Measurements from ENCODE around the gene JAG2. TPM values are rescaled to one million over a fixed set of nuclear protein-coding genes. Genes with fewer than 3 reads are reported as not detected.

Gene JAG2
- polyA plus RNA-seq, 1 donor, result 52.1 TPM

DNA sequence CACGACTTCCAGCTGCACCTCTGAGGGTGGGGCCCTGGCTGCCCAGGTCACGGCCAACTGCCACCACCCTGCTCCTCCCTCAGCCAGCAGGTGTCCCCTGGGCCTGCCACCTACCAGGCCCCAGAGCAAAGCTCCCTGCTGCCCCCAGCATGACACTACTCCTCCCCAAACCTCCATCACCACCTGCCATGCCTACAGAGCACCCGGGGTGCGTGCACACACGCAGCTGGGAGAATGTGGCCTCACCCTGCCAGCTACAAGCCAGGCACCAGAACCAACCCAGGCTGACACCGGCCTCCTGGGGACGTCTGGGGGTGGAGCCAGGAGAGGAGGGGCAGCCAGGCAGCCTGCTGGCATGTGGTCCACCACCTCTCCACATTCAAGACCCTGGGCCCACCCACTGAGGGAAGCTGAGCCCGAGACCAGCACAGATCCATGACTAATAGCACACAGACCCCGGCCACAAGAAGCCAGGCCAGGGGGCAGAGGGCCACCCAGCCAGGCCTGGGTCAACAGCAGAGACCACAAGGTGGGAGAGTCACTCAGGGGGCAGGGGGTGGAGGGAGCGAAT lies 3.4 kb downstream of the JAG2 start:
- DNase-seq, result no peak

DNA sequence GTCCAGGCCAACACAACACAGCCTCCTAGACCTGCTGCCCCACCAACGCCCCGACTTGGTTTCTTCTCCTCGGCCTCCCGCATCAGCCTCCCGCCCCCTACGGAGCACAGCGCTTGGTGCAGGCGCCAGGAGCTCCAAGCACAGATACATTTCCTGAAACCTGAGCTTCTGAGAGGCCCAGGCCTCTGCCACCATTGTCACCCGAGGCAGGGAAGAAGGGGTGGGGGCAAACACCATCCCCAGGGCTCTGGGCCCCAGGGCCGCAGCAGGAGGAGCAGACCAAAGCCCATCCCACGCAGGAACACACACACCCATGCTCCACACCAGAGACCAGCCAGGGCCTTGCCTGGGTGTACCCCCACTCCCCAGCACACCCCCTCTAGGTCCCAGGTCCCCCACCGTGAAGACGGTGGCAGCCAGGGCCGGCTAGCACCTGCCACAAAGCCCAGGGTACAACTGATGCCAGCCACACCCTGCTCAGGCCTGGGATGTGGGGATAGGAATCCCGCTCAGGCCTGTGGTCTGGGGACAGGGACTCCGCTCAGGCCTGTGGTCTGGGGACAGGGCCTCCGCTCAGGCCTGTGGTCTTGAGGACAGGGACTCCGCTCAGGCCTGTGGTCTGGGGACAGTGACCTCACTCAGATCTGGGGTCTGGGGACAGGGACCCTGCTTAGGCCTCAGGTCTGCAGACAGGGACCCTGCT lies 5.4 kb downstream of the JAG2 start:
- DNase-seq, result no peak

DNA sequence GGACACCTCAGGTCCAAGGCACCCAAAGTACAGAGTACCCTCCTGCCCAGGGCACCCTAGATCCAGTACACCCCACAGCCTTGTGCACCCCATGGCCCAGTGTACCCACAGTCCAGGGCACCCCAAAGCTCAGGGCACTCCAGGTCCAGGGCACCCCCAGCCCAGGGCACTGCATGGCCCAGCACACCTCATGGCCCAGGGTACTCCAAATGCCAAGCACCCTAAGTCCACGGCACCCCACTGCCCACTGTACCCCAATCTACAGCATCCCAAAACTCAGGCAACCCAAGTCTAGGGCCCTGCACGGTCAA lies 6.0 kb downstream of the JAG2 start:
- DNase-seq, result no peak

DNA sequence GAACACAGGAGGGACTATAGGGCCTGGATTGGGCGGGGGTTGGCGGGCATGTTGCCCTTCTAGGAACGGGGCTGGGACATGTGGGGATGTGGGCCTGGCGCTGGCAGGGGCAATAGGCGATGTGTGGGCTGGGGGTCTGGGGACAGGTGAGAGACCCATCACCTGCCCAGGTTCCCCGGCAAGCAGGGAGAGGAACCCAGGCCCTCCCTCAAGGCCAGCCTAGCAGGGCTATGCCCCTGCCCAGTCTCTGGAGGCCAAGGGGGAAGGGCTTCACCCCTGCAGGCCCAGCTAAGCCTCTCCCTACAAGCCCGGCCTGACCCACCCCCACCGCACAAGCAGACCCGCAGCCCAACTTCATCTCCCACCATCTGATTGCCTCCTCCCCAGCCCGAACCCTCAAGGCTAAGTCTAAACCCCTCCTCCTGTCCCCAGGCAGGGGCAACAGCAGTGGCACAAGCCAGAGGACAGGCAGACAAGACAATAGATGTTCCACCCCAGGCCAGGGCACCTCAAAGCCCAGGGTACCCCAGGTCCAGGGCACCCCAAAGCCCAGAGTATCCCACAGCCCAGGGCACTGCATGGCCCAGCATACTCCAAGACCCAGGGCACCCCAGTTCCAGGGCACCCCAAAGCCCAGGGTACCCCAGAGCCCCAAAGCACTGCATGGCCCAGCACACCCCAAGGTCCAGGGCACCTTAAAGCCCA lies 6.5 kb downstream of the JAG2 start:
- no peak for DNase-seq

DNA sequence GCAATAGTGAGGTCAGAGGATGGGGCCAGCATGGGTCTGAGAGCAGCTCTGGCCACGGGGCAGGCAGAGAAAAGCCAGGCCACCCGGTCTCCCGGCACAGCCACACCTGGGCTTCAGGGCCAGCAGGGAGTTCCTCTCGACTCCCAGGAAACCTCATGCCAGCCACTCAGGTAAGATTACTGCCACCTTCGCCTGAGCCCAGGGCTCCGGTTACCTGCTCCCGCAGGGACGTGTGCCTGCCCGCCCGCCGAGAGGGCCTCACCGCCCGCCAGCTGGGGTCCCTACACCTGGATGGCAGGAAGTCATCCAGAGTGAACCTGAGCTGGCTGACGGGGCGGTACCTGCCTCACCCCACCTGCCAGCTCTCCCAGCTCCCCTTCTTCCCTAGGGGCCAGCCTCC lies 7.3 kb downstream of the JAG2 start:
- DNase-seq, result no peak

DNA sequence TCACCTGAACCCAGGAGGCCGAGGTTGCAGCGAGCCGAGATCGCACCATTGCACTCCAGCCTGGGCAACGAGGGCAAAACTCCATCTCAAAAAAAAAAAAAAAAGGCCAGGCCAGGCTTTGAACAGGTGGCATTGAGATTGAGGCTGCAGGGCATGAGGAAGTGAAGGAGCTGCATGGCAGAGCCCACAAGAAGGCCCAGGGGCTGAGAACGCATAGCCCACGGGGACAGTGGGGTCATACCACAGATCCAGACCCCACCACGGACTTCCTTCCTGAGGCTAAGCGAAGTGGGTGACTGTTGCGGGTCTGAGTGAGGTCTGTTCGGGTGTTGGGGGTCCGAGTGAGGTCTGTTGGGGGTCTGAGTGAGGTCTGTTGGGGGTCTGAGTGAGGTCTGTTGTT lies 7.8 kb downstream of the JAG2 start:
- no peak for DNase-seq

DNA sequence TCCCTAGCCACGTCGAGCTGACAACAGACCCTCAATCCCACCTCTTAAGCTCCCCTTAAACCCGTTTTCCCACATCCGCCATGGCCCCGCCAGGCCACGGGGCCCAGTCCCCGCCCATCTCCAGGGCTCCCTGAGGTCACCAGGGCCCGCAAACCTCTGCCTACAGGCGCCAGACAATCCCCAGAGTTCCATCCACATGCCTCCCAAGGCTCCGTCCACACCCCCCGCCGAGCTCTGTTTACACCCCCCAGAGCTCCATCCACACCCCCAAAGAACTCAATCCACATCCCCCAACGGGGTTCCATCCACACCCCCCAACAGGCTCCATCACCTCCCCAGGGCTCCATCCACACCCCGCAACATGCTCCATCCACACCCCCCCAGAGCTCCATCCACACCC lies 9.2 kb downstream of the JAG2 start:
- DNase-seq, result no peak

DNA sequence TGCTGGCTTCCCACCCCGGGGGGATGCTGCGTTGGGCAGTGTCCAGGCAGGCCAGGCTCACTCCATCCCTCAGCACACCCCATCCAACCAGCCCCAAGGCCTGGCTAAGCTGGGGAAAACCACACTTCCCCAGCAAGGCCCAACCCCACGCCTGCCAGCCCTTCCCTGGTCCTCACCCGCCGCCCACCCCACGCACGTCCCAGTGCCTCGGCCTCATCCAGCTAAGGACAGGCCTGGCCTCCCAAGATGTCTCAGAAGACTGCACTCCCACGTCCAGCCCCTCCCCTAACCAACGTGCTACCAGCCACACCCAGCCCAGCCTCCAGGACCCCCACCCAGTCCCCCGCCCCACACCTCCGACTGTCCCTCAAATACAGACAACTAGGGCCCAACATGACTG lies 9.8 kb downstream of the JAG2 start:
- DNase-seq, result no peak

DNA sequence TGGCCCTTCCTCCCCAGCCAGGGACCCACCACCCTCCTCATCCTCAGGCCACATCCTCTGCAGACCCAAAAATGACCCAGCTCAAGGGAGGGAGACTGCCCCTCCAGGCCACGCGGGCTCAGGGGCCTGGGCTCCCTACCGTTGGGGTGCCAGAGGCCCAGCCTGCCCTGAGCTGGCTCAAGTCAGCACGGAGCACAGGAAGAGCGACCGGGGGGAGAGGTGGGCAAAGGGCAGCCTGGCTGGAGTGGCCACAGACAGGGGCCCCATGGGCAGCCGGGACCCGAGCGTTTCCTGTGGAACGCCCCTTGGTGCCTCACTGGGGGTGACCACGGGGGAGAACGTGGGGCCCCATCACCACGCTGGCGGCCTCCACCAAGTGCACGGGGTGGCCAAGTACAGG lies 10.7 kb downstream of the JAG2 start:
- no peak for DNase-seq

DNA sequence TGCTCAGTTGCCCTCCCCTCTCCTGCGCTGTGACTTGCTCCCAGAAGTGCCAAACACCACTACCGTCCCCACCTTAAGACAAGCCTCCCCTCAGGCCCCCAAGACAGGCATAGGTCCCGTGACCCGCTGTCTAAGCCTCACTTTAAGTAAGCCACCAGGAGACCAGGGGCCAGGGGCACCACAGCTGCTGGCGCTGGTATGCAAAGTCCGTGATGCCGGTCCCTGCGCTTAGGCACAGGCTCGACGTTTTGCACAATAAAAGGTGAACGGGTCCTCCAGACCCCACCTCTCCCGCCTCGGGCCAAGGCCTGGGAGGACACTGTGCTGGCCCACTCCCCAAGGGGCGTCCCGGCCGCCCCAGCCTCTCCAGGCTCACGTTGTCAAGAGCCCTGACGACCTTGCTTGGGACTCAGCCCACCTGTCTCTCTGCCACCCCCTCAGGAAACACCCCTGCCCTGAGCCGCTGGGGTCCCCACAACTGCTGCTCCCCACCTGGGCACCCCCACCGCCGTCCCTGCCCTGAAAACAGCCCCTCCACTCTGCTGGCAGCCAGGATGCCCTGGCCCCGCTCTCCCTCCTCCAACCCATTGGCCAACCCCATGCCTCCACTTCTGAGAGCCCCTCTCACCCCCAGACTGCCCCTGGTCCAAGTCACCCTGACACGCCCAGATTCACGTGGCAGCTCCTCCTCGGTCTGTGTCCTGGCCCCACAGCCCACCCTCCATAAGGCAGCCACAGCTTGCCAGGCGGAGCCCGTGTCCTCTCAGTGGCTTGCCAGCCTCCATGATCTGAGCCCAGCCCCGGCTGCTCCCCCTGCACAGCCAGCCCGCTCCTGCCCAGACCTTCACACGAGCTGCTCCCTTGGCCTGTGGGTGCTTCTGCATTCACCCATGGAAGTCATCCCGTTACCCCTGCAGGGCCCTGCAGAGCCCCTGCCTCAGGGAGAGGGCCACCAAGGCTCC lies 11.9 kb downstream of the JAG2 start:
- DNase-seq, result no peak

DNA sequence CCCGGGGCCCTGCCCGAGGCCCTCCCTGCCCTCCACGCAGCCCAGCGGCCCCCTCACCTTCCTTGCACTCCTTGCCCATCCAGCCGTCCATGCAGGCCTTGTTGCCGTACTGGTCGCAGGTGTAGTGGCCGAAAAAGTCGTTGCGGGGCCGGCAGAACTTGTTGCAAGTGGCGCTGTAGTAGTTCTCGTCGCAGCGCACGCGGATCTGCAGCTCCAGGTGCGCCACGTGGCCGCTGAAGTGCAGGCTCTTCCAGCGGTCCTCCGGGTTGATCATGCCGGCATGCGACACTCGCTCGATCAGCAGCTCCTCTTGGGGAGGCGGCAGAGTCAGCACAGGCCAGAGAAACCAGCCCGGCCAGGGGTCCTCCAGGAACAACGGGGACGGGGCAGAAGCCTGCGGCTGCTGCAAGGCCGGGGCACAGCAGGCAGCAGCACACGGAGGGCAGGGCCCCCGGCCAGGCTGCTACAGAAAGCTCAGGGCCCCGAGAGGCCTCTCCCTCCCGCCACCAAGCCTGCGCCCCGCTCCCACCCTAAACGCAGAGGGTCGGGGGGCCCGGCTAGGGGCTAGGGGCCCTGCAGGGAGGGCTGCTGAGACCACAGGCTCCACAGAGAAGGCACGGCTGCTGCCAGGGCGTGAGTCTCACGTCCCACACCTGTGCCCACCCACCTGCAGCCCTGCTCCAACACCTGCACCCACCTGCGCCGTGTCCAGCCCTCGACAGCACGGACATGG lies 12.7 kb downstream of the JAG2 start:
- DNase-seq, result no peak

DNA sequence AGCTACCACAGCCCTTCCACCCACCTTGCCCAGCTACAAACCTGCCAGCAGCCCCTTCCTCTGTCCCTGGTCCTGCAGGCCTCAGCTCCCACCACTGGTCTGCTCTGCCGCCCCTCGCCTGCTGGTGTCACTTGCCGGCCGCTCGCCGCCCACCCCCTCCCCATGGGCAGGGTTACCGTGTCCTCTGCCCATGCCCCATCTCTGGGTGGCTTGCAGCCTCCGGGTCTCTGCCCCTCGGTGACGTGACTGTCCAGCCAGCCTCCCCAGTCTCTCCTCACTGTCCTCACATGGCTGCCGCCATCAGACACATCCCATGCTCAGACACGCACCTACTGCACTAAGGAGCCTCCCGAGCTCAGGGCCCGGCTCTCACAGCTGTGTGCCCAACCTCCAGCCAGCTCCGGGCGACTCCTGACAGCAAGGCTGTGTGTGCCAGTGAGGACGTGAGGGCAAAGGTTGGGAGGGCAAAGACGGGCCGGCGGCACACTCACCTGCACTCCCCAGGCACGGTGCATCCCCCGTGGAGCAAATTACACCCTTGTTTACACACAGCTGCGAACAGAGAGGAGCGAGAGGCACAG lies 13.4 kb downstream of the JAG2 start:
- DNase-seq, result no peak

DNA sequence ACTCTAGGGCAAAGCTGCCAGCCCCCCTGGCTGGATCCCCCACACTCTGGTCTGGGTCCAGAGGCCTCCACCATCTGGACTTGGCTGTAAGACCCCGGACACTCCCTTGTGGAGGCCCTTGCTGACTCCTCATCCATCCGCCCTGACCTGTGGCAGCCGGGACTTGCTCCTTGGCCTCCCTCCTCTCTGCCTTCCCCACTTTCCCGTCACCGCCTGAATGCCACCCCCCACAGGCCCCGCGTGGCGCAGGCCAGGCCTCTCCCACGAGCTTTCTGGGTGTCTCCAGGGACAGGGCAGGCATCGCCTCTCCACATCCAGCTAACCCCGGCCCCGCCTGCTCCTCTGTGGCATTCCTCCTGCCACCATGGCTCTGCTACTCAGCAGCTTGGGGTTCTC lies 14.1 kb downstream of the JAG2 start:
- DNase-seq, result no peak

DNA sequence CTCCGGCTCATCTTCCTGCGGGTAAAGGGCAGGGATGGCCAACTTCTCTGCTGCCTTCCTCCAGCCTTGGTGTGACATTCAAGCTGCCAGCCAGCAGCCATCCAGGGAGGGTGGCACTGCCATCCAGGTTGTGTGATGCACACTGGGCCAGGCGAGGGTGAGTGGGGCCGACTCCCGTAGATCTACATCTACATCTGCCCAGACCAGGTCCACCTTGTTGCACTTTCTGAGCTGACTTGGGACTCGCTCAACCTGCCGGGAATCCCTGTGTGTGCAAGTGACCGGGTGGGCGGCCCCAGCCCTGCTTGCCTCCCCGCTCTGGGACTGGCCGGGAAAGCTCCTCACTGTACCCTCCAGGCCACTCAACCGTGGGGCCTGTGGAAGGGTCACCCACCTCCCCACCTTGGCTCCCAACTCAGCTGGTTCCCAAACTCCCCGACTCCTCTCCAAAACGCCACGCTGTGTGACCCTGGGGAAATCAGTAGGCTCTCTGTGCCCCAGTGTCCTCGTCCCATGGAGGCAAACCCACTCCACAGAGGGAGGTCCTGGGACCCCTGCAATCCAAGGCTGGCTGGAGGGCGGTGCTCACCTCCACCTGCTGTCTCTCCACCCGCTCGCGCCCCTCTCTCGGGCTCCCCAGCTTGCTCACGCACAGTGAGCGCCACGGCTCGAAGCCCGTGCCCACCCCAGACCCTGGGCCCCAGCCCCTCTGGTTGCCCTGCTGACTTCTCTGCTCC lies 14.7 kb downstream of the JAG2 start:
- DNase-seq, result no peak

DNA sequence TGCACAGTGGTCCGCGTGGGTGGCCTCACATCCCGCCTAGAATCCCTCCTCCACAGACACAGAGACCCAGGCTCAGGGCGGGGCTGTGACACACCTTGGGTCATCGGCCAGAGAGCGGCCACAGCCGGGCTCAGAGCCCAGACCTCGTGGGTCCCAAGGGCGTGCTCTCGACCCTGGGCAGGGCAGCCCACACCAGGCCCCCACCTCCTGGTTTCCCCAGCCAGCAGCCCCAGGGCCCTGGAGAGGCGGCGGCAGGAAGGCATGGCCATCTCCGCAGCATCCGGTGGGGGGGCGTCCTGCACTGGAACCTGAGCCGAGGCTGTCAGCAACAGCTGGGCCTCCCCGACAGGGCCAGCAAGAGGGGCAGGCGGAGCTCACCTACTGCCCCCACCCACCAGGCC lies 15.2 kb downstream of the JAG2 start:
- no peak for DNase-seq

DNA sequence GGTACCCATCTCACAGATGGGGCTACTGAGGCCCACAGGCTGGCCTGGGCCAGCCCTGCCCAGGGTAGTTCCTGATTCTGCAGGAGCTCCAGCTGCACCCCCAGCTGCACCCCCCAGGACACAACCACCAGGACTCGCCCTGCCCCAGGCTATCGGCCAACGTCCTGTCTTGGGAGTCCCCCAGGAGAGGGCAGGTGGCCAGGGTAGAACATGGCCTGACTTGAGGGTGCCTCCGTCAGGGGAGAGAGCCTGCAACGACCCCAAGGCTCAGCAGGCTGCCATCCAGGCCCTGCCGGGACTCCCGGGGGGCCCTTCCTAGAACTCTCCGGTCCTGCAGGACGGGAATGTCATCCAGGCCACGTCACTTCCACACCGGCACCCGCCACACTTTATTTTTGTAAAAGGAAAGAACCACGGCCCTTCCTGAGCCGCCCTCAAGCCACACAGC lies 15.8 kb downstream of the JAG2 start:
- no peak for DNase-seq

DNA sequence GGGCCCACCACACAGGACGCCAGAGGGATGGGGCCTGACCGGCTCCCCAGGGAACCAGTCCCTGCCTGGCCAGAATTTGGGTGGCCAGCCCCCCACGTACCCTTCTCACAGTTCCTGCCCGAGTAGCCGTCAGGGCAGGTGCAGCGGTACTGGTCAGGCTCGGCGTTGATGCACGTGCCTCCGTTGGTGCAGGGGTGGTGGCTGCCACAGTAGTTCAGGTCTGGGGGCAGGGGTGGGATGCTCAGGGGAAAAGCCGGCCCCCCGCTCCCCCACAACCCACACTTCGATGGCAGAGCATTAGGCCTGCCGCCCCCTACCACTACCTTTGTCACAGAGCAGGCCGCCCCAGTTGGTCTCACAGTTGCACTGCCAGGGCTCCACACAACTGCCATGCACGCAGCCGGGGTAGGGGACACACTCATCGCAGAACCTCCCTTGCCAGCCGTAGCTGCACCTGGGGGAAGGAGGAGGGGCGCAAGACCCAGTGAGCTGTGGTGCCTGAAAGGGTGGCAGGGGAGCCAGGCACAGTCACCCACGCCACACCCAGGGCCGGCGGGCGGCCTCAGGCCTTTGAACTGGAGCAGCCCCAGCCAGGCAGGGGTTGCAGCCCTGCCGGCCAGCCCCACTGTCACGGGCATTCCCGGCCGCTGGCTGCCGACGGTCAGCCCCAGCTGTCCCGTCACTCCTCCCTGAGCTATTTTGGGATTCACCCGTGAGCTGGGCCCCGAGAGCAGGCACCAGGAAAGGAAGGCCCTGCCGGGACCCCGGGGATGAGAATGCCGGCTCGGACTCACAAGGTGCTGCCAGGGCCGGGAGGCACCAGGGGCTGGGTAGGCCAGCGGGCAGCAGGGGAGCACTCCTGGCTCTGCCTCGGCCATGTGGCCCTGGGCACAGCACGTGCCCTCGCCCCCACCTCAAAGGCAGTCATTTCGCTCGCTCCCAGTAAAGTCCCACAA lies 16.5 kb downstream of the JAG2 start:
- DNase-seq, result no peak

DNA sequence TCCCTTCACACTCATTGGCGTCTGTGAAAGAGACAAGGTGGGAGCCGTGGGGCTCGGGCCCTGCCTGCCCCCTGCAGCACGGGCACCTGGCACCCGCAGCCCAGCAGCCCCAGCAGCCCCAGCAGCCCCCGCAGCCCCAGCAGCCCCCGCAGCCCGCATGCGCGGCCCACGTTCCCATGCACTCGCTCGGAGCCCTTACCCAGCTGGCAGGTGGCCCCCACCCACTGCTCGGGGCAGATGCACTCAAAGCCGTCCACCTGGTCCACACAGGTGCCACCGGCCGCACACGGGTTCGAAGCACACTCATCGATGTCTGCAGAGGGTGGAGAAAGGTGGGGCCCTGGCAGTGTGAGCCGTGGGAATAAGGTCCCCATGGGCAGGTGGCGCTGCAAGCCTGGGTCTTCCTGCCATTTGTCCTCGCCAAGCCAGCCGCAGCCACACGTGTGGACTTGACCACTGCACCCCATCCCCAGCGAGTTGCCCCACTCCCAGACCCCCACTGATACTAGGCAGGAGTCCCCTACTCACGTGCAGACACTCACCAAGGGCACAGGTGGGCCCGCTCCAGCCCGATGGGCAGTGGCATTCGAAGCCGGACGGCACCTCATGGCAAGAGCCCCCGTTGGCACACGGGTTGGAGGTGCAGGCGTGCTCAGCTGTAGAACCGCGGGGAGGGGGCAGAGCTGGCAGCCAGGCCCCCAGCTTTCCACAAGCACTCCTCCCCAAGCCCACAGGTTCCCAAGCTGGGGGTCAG lies 17.3 kb downstream of the JAG2 start:
- no peak for DNase-seq

DNA sequence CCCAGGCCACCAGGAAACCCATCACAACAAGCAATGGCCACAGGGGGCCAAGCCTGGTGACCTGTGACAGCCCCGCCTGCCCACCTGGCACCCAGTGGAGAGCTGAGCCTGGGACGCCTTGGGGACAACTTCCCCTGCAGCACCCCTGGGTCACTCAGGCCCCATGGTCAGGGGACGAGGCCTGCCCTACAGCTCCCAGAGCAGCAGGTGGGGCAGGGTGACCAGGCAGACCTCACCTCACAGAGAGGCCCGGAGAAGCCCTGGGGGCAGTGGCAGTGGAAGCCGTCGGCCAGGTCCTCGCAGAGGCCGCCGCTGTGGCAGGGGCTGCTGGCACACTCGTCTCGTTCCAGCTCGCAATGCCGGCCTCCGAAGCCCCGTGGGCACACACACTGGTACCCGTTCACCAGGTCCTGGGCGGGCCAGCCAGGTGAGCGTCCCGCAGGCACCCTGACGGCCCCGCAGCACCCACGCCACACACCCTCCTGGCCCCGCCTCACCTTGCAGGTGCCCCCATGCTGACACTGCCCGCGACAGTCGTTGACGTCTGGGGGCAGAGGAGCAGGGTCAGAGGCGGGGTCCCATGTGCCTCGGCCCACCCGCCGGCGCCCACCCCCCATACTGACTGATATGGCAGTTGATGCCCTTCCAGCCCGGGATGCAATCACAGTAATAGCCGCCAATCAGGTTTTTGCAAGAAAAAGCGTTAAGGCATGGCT lies 18.1 kb downstream of the JAG2 start:
- no peak for DNase-seq

All from hindlimb muscle (tissue), 1 donor.